ENCODE measurements around the gene KIF18B. TPM values are rescaled to one million over a fixed set of nuclear protein-coding genes. Genes with fewer than 3 reads are reported as not detected.

KIF18B gene
- total and polyA plus RNA-seq, 2 of the 8 experiments (the other 6 are each of a cell fraction or from before 2014, with no cell fraction given), result 39.0 to 59.4 TPM

- Histone ChIP-seq H4K8ac (ENCODE audit: extremely low read depth, insufficient read depth, low read length) (no peak overlapping the region; the same call in 1 of the 2 replicates), H3K23ac (ENCODE audit: insufficient read length) (no peak overlapping the region), H2BK12ac (ENCODE audit: low read depth, low read length) (peak overlapping the region; percentile 55; the same call in 1 of the 2 replicates), H3K9ac (replicated peaks in 1 of 4; ENCODE audit: extremely low read depth in 1 of 4, low read depth in 3 of 4, low read length in 3 of 4) (no peak overlapping the region), H2BK120ac (replicated peaks; ENCODE audit: low read depth, low read length) (no peak overlapping the region), H3K18ac (ENCODE audit: extremely low read depth, low read length) (0 out of 2 replicates have a peak overlapping the region, but pooled peaks have one; percentile 3), H3K4me2 (ENCODE audit: insufficient read depth in 1 of 2, low read depth in 2 of 2, low read length in 2 of 2) (no peak overlapping the region), H4K5ac (ENCODE audit: insufficient read length, low read depth, low read length) (no peak overlapping the region), H3K79me1 (ENCODE audit: low read depth, low read length) (no peaks in the 10 kb centered on the region), H3K4me3 (ENCODE audit: extremely low read depth in 1 of 4, insufficient read depth in 2 of 4, low read depth in 3 of 4, low read length in 4 of 4) (0 out of 8 replicates have a peak overlapping the region, but pooled peaks of 1 of the 4 experiments have one; percentile 10), H2AFZ (ENCODE audit: low read length) (no peak overlapping the region), H2AK5ac (ENCODE audit: low read depth, low read length) (no peak overlapping the region), H4K91ac (replicated peaks; ENCODE audit: insufficient read length, low read length) (no peak overlapping the region), H2BK20ac (ENCODE audit: low read length) (peak overlapping the region; percentile 93; the same call in 1 of the 2 replicates), H3K36me3 (ENCODE audit: control insufficient read depth in 2 of 4, insufficient read depth in 4 of 4, low read length in 3 of 4) (no peaks in the 10 kb centered on the region), H3K9me3 (ENCODE audit: insufficient read depth in 2 of 2, low read depth in 1 of 2, low read length in 1 of 2) (no peaks in the 10 kb centered on the region), H3K56ac (replicated peaks; ENCODE audit: insufficient read length, low read depth, low read length) (no peak overlapping the region), H3K14ac (ENCODE audit: insufficient read length) (no peak overlapping the region), H4K20me1 (replicated peaks in 1 of 2; ENCODE audit: control insufficient read depth in 1 of 2, insufficient read depth in 2 of 2, low read length in 2 of 2) (no peaks in the 10 kb centered on the region), H3K27ac (ENCODE audit: low read depth, low read length) (no peak overlapping the region), H2BK5ac (ENCODE audit: low read depth, low read length) (no peak overlapping the region; the same call in 1 of the 2 replicates), H3K4ac (replicated peaks; ENCODE audit: insufficient read length, low read depth, low read length) (no peak overlapping the region), H3K4me1 (replicated peaks in 1 of 4; ENCODE audit: control insufficient read depth in 3 of 4, insufficient read depth in 4 of 4, low read length in 3 of 4) (peaks cover 6 to 15% (median 9%) of the 10 kb centered on the region in 4 experiments), H3K23me2 (ENCODE audit: low read depth, low read length) (no peaks in the 10 kb centered on the region; the same call in 1 of the 2 replicates), H2BK15ac (ENCODE audit: low read length) (peak overlapping the region; percentile 99), H3K79me2 (ENCODE audit: control insufficient read depth in 1 of 2, insufficient read depth in 2 of 2, low read length in 2 of 2) (no peaks in the 10 kb centered on the region), H3K27me3 (replicated peaks in 1 of 4; ENCODE audit: control insufficient read depth in 3 of 4, extremely low read depth in 1 of 4, insufficient read depth in 3 of 4, low read length in 3 of 4) (no peaks in the 10 kb centered on the region)
- ChIA-PET CTCF (ENCODE audit: partially characterized antibody) (interaction anchor here (0.6 to 13.0 kb wide), 41 partner anchors 9 to 278 kb away, joined by 3 to 243 read pairs (median 5); partner anchors contain the start of genes C1QL1 and KIF18B), POLR2A (ENCODE audit: partially characterized antibody) (interaction anchor here (0.8 to 5.3 kb wide), 10 partner anchors 10 to 228 kb away, joined by 3 to 25 read pairs (median 6); partner anchors contain the start of genes ACBD4 and HEXIM1)
- 30% methylated on average over 9 of the region's 9 CpGs; no CpG with 5 or more reads in 1 of the 2 experiments for WGBS, 2 experiments (ENCODE audit: extremely low coverage in 1 of 2, insufficient coverage in 1 of 2, insufficient read length in 1 of 2, insufficient replicate concordance in 2 of 2, low coverage in 1 of 2, low lambda C conversion rate in 2 of 2, missing lambda C conversion rate in 1 of 2)
- FAIRE-seq, result peak; percentile 78
- DNase-seq (ENCODE audit: low read depth in 1 of 2, low spot score in 2 of 2), result peak; percentile 56 to 80
- TF ChIP-seq KDM1A (IDR thresholded peaks at IDR 0.05; ENCODE audit: borderline replicate concordance, low read length) (peak; percentile 54; the same call in 1 of the 2 replicates), SIN3A (conservative IDR thresholded peaks at IDR 0.05 in 1 of 2, IDR thresholded peaks at IDR 0.05 in 1 of 2; ENCODE audit: low read depth in 1 of 2, low read length in 2 of 2) (0 out of 4 replicates have a peak, but pooled peaks of 1 of the 2 experiments have one; percentile 46), SIRT6 (IDR thresholded peaks at IDR 0.05; ENCODE audit: low read length) (no peak), SP2 (IDR thresholded peaks at IDR 0.05; ENCODE audit: low read length) (no peak), SUZ12 (IDR thresholded peaks at IDR 0.05; ENCODE audit: low read length) (no peak), RAD21 (IDR thresholded peaks at IDR 0.05 in 1 of 2, conservative IDR thresholded peaks at IDR 0.05 in 1 of 2; ENCODE audit: low read depth in 2 of 2, low read length in 2 of 2) (peak; percentile 93), CTCF (IDR thresholded peaks at IDR 0.05; ENCODE audit: control extremely low read depth in 1 of 3, insufficient read depth in 1 of 3, low read depth in 1 of 3, low read length in 3 of 3) (peak; percentile 93 to 96 (median 96)), CHD1 (IDR thresholded peaks at IDR 0.05; ENCODE audit: low read depth, low read length) (no peak)
Measured at GRCh38 chr17:44919885-44920564, 27.5 kb downstream of the KIF18B start.
